HG03097 (cell line): ENCODE data around the gene CCDC86.

Experiments
- ATAC-seq: cut with Tn5 transposase; IDR thresholded peaks from one replicate; pipeline ENCODE4 v1.9.1; 2021; ENCODE audit not compliant: unreplicated experiment, low FRiP score

Gene CCDC86

GRCh38 chr11:60830478-60831142, 11.3 kb upstream of the CCDC86 start:
- no peak for ATAC-seq

GRCh38 chr11:60831143-60831500, 10.8 kb upstream of the CCDC86 start:
- no peak for ATAC-seq

DNA sequence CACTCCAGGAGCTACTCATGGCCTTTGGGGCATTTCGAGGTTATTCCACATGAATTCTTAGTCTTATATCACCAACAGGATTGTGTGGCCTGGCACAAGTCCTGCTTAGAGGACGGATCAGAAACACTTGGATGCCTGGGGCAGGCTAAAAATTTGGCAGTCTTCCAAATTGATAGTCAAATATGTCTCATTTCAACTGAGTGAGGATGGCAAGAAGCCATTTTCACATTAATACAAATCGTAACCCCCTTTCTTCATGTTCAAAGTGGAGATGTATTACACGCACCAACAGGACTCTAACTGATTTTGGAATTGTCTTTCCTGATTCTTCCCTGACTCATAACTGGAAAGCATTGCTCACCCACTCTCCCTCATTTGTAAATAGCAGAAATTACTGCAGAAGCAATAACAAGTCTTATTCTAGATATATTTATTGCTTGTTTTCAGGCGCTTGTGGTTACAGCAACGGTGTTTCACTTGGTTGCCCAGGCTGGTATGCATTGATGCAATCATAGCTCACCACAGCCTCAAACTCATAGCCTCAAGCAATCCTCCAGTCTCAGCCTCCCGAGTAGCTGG, 10.3 kb upstream of the CCDC86 start:
- ATAC-seq, result no peak

GRCh38 chr11:60834742-60835533, 7.0 kb upstream of the CCDC86 start:
- no peak for ATAC-seq

DNA sequence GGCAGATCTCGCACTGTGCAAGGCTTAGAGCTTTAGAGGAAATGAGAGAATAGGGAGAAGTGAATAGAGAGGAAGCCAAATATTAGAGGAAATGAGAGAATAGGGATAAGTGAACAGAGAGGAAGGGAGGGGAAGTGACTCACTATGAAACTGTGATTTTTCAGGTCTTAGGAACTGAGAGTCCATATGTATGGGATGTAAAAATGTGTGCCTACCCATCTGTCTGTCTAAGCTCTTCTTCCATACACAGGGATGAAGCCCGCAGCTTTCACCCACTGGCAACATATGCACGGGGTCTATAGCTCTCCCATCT, 6.4 kb upstream of the CCDC86 start:
- no peak for ATAC-seq

DNA sequence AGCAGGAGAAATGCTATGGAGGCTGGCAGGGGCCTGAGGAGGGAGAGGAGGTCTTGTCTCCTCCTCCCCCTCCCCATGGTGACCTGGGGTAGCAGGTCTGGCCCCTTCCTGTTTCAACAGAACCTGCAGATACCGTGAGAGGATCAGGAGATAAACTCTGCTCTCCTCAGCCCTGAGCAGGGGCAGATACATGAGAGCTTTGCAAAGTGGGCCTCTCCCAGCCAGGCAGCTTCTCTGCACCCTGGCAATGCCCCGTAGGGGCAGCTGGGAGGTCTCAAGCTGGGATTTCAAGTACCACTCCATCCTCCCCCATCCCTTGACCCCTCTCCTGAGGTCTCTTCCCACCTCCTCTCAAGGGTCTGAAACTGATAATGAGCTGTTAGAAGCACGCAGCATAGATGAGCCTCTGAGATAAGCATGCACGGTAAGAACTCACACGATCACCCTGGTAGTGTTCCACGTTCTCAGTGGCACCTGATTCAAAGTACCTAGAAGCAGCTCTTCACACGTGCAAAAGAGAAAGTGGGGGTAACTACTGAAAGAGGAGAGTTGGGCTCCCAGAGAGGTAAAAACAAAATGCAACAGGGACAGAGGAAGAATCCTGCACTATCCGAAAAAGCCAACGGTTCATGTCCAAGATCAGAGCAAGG, 4.9 kb upstream of the CCDC86 start:
- ATAC-seq, result no peak

DNA sequence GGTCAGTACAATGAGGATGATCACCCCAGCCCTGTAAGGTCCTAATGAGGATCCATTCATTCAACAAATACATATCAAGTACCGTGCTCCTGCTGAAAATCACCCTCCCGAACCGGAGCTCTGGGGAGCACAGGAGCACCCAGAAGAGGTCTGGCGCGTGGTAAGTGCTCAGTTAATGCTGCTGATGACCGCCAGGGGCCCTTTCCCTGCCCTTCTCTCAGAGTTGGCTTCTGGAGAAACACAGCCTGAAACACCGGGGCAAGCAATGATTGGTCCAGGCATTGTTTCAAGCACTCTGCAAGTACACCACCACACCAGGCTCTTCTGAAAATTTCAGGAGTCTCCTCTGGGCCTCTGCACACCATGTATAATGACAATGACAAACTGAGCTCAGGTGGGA, 3.8 kb upstream of the CCDC86 start:
- ATAC-seq, result no peak

DNA sequence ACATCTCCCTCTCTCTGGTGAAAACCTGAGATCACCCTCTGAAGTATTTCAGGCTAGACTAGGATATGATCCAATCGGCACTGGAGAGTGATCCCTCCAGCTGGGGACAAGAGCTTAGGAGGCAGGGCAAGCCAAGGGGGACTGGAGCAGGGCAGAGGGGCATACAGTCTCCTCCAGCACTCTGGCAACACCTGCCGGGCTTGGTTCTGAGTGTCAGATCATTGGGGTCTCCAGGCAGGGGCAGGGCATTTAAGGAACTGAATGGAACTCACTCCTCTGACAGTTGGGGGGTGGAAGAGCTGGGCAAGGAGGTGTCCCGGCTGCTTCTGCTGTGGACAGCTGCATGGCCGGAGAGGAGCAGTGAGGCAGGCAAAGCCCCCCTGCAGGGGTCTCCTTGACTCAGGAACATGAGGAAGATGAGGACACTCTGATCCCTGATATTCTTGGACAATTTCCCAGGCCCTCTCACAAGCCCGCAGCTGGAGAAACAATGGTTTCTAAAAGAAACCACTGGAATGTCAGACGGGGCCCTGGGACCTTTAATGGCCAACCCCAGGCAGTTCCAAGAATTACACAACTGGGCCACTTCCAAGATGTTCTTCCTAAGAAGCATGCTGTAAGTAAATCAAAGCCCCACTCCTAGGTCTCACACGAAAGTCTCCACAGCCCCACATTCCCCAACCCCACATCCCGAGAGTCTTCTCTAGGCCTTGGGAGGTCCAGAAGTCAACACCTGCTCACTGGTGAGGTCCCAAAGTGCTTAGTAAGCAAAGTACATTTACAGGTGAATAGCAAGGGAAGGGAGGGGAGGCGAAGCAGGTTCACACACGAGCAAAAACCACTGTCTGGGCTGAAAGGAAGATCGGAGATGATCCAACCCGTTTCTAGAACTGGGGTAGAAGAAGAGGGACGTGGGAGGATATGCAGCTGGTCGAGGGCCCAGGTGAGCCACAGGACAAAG, 1.2 kb upstream of the CCDC86 start:
- no peak for ATAC-seq

GRCh38 chr11:60842668-60843600, 1.0 kb downstream of the CCDC86 start:
- no peak for ATAC-seq

DNA sequence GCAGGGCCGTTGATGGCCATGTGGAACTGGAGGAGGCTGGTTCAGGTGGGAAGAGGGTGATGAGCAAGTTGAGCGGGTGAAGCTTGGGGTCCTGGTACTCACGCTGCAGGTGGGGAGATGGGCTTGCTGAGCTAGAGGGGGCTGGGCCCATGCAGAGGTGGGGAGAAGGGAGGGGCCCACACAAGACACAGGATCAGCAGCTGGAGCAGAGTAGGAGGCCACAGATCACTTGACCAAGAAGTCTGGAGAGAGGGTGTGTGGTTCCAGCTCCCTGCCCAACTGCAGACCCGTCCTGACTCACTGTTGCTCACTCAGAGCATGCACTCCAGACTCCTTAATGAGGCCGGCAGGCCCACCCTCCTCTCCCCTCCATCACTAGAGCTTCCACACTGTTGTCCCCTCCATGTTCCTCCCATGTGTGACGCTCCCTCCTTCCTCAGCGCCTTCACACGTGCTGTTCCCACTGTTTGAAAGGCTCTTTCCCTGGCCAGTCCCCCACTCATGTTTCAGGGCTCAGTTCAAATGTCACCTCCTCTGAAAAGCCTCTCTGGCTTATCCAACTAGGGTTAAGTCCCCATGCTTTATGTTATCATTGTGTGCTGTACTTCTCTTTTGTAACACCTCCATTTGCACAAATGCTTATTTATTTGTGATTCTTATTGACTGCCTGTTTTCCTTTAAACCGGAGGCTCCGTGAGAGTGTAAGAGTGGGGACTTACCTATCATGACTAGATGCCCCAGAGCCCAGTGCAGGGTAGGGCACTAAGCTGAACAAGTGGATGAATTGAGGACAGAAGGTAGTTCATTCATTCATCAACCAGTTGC, 2.3 kb downstream of the CCDC86 start:
- no peak for ATAC-seq

GRCh38 chr11:60844870-60845221, 2.9 kb downstream of the CCDC86 start:
- no peak for ATAC-seq

DNA sequence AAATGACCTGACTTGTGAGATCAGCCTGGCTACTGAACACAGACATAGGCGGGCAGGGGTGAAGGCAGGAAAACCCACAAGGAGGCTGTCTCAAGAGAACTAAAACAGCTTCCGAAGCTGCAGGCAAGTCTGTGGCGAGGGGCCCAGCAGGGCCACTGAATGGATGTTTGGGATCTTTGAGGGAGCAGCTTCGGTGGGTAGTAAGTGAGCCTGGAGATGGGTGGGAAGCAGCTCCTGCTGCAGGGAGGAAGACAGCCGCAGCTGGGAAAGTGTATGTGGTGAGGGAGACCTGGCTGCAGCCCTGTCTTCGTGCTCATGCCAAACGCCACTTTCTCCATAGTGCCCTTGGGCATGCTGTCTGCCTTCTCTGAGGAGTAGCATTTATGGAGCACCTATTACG, 3.4 kb downstream of the CCDC86 start:
- ATAC-seq, result no peak

DNA sequence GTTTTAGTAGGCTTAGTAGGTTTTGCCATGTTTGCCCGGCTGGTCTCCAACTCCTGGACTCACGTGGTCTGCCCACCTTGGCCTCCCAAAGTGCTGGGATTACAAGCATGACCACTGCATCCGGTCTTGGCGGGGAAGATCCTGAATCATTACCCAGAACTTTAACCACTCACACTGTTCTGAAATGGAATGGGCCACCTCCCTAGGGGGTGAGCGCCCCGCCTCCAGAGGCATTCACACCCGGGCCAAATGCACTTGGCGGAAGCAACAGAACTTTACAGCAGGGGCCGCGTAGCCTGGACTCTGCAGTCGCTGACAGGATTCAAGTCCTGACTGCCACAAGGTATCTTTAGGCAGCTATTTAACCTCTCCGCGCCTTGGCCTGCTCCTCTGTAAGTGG, 5.4 kb downstream of the CCDC86 start:
- no peak for ATAC-seq

- ATAC-seq, result no peak
Measured at GRCh38 chr11:60847896-60848295, 6.0 kb downstream of the CCDC86 start.

DNA sequence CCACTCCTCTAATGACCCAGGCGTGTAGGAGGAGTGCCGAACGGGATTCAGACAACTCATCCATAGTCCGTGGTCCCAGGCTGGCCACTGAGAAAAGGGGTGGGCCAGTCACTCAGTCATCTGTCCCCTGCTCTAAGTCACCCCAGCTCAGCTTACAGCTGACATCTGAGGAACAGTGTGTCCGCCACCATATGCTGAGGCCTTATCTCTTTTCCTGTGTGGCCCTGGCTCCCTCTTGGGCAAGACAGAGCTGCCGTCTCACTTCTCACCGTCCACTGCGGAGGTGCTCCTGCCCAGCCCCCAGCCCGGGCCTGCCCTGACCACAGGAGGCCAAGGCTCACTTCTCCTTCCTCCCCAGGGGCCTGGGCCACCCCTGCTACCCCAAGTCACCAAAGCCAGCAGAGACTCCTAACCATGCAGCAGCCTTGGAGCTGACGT, 6.8 kb downstream of the CCDC86 start:
- no peak for ATAC-seq

- ATAC-seq, result no peak
Measured at GRCh38 chr11:60849641-60850520, 8.0 kb downstream of the CCDC86 start.

DNA sequence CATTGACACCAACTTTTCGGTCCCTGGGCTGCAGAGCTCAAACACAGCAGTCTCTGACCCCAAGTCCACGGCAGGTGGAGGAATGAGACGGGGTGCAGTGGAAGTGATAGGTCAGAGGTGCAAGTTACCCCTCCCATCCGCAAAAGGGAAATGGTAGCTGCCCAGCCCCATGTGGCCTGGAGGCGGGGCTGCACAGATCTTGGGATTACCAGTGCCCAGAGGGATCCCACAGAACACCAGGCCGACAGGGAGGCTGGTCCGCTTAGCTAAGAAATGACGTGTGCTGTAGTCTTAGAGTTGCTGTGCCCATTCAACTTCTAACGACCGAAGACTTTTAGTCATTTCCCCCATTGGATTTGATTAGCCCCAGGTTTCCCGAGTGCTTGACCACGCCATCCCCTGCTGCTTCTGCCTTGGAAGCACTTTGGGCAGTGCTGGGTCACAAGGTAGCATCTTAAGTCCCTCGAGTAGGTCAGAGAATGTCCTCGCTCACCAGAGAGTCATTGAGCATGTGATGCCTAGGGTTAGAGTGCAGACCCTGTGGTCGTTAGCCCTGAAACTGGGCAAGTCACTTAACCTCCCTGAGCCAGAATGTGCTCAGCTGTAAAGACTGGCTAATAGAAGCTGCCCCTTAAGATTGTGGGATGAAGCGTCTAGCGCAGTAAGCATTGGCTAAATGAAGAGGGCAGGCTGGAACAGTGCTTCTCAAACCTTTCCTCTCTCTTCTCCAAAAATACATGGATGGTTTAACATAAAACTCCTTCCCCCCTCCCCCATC, 9.6 kb downstream of the CCDC86 start:
- ATAC-seq, result no peak
